WTC11 (cell line): ENCODE results near the gene ADIPOR2.

Experiments
- FOXJ3 ChIP-seq: sonication (generic); formaldehyde crosslinking; IDR thresholded peaks from 2 replicates; pipeline ENCODE4 v1.9.0; 2021; ENCODE audit warnings: missing genetic modification reagents, mild to moderate bottlenecking, borderline replicate concordance
- FOXP1 ChIP-seq: sonication (generic); formaldehyde crosslinking; IDR thresholded peaks from 2 replicates; pipeline ENCODE4 v1.8.0; 2022; ENCODE audit warnings: missing genetic modification reagents, mild to moderate bottlenecking, moderate library complexity, borderline replicate concordance
- GRHL2 ChIP-seq: fragments of 250-450 bp; sonication (Bioruptor Pico); IDR thresholded peaks from 2 replicates; pipeline ENCODE4 v1.8.0; 2022; ENCODE audit warnings: mild to moderate bottlenecking, moderate library complexity; ENCODE audit not compliant: insufficient replicate concordance, severe bottlenecking
- MAX ChIP-seq: sonication (generic); formaldehyde crosslinking; IDR thresholded peaks from 2 replicates; pipeline ENCODE4 v1.8.0; 2022; ENCODE audit warnings: mild to moderate bottlenecking, missing genetic modification reagents
- TF ChIP-seq, protein P1 (sequence below): fragments of 250-450 bp; sonication (Bioruptor Pico); IDR thresholded peaks from 2 replicates; pipeline ENCODE4 v1.9.0; 2021; ENCODE audit warnings: mild to moderate bottlenecking
- TF ChIP-seq, protein P2 (sequence below): fragments of 200-600 bp; IDR thresholded peaks from 2 replicates; pipeline ENCODE4 v1.8.0; 2022; ENCODE audit warnings: antibody characterized with exemption
- TF ChIP-seq, protein P3 (sequence below): sonication (generic); formaldehyde crosslinking; IDR thresholded peaks from 2 replicates; pipeline ENCODE4 v1.8.1; 2022; ENCODE audit warnings: missing genetic modification reagents, borderline replicate concordance
- TF ChIP-seq, protein P4 (sequence below): sonication (generic); formaldehyde crosslinking; IDR thresholded peaks from 2 replicates; pipeline ENCODE4 v1.8.1; 2022; ENCODE audit warnings: mild to moderate bottlenecking, missing genetic modification reagents, moderate library complexity, borderline replicate concordance

GRCh38 chr12:1807087-1807860, 116.4 kb downstream of the ADIPOR2 start:
- TF ChIP-seq, protein P1, sequence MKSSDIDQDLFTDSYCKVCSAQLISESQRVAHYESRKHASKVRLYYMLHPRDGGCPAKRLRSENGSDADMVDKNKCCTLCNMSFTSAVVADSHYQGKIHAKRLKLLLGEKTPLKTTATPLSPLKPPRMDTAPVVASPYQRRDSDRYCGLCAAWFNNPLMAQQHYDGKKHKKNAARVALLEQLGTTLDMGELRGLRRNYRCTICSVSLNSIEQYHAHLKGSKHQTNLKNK (CRISPR knock-in tag): no peak
- TF ChIP-seq, protein P2, sequence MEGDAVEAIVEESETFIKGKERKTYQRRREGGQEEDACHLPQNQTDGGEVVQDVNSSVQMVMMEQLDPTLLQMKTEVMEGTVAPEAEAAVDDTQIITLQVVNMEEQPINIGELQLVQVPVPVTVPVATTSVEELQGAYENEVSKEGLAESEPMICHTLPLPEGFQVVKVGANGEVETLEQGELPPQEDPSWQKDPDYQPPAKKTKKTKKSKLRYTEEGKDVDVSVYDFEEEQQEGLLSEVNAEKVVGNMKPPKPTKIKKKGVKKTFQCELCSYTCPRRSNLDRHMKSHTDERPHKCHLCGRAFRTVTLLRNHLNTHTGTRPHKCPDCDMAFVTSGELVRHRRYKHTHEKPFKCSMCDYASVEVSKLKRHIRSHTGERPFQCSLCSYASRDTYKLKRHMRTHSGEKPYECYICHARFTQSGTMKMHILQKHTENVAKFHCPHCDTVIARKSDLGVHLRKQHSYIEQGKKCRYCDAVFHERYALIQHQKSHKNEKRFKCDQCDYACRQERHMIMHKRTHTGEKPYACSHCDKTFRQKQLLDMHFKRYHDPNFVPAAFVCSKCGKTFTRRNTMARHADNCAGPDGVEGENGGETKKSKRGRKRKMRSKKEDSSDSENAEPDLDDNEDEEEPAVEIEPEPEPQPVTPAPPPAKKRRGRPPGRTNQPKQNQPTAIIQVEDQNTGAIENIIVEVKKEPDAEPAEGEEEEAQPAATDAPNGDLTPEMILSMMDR: no peak
- TF ChIP-seq FOXJ3 (CRISPR knock-in tag) (no peak), FOXP1 (CRISPR knock-in tag) (no peak), GRHL2 (CRISPR knock-in tag) (no peak), MAX (CRISPR knock-in tag) (no peak)
- TF ChIP-seq, protein P3, sequence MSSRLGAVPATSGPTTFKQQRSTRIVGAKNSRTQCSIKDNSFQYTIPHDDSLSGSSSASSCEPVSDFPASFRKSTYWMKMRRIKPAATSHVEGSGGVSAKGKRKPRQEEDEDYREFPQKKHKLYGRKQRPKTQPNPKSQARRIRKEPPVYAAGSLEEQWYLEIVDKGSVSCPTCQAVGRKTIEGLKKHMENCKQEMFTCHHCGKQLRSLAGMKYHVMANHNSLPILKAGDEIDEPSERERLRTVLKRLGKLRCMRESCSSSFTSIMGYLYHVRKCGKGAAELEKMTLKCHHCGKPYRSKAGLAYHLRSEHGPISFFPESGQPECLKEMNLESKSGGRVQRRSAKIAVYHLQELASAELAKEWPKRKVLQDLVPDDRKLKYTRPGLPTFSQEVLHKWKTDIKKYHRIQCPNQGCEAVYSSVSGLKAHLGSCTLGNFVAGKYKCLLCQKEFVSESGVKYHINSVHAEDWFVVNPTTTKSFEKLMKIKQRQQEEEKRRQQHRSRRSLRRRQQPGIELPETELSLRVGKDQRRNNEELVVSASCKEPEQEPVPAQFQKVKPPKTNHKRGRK (CRISPR knock-in tag): no peak
- TF ChIP-seq, protein P4, sequence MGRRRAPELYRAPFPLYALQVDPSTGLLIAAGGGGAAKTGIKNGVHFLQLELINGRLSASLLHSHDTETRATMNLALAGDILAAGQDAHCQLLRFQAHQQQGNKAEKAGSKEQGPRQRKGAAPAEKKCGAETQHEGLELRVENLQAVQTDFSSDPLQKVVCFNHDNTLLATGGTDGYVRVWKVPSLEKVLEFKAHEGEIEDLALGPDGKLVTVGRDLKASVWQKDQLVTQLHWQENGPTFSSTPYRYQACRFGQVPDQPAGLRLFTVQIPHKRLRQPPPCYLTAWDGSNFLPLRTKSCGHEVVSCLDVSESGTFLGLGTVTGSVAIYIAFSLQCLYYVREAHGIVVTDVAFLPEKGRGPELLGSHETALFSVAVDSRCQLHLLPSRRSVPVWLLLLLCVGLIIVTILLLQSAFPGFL (CRISPR knock-in tag): no peak
